ENCODE measurements around the gene COMMD1.
"Not testable (repeated sequence)": the region's sequence is repeated elsewhere in the genome, so short reads cannot be mapped to it uniquely, and the experiment has no call there.

COMMD1 gene

GRCh38 chr2:62074233-62074632 lies 168.8 kb downstream of the COMMD1 start:
- no peak for DNase-seq (ENCODE audit: low spot score)

GRCh38 chr2:62076980-62077638 lies 171.6 kb downstream of the COMMD1 start:
- no peak for DNase-seq (ENCODE audit: low spot score)

GRCh38 chr2:62084801-62085200 lies 179.3 kb downstream of the COMMD1 start:
- no peak for DNase-seq (ENCODE audit: low spot score)

GRCh38 chr2:62089658-62090057 lies 184.2 kb downstream of the COMMD1 start:
- DNase-seq (ENCODE audit: low spot score), result no peak

- DNase-seq (ENCODE audit: low spot score), result no peak
These were observed 186.0 kb downstream of the COMMD1 start for GRCh38 chr2:62091471-62091870.

GRCh38 chr2:62099050-62099449 lies 193.6 kb downstream of the COMMD1 start:
- DNase-seq (ENCODE audit: low spot score), result no peak

GRCh38 chr2:62099523-62100175 lies 194.2 kb downstream of the COMMD1 start:
- DNase-seq (ENCODE audit: low spot score), result no peak

GRCh38 chr2:62101886-62102285 lies 196.4 kb downstream of the COMMD1 start:
- DNase-seq (ENCODE audit: low spot score), result no peak

- DNase-seq (ENCODE audit: low spot score), result no peak
These were observed 197.0 kb downstream of the COMMD1 start for GRCh38 chr2:62102402-62102920.

- no peak for DNase-seq (ENCODE audit: low spot score)
These were observed 204.1 kb downstream of the COMMD1 start for GRCh38 chr2:62109554-62109953.

- no peak for DNase-seq (ENCODE audit: low spot score)
These were observed 205.0 kb downstream of the COMMD1 start for GRCh38 chr2:62110415-62111025.

- peak; percentile 30 for DNase-seq (ENCODE audit: low spot score)
These were observed 206.7 kb downstream of the COMMD1 start for GRCh38 chr2:62112179-62112578.

GRCh38 chr2:62114564-62114963 lies 209.1 kb downstream of the COMMD1 start:
- no peak for DNase-seq (ENCODE audit: low spot score)

- DNase-seq (ENCODE audit: low spot score), result no peak
These were observed 211.5 kb downstream of the COMMD1 start for GRCh38 chr2:62116983-62117382.

- no peak for DNase-seq (ENCODE audit: low spot score)
These were observed 212.7 kb downstream of the COMMD1 start for GRCh38 chr2:62118160-62118559.

GRCh38 chr2:62119311-62119974 lies 214.0 kb downstream of the COMMD1 start:
- DNase-seq (ENCODE audit: low spot score), result no peak

- DNase-seq (ENCODE audit: low spot score), result not testable (repeated sequence)
These were observed 220.8 kb downstream of the COMMD1 start for GRCh38 chr2:62126239-62126638.

- DNase-seq (ENCODE audit: low spot score), result no peak
These were observed 227.9 kb downstream of the COMMD1 start for GRCh38 chr2:62133320-62133823.

- no peak for DNase-seq (ENCODE audit: low spot score)
These were observed 231.7 kb downstream of the COMMD1 start for GRCh38 chr2:62136956-62137830.

GRCh38 chr2:62140426-62141141 lies 235.1 kb downstream of the COMMD1 start:
- DNase-seq (ENCODE audit: low spot score), result no peak

All from AG20443 (cell line).